Stimulated activated CD4-positive, alpha-beta T cell treated with anti-CD3 and anti-CD28 coated beads, Interleukin-15, amount 100 ng/mL, for 48 hours (primary cell): ENCODE data around the gene OR6C4.
"Not testable (repeated sequence)": the region's sequence is repeated elsewhere in the genome, so short reads cannot be mapped to it uniquely, and the experiment has no call there.

Experiments
- DNase-seq, 2 donors: peaks; one replicate each; pipeline ENCODE4 v3.0.0-alpha.2; 2020; ENCODE audit warnings: low read depth in 2 of 2

Gene OR6C4

DNA sequence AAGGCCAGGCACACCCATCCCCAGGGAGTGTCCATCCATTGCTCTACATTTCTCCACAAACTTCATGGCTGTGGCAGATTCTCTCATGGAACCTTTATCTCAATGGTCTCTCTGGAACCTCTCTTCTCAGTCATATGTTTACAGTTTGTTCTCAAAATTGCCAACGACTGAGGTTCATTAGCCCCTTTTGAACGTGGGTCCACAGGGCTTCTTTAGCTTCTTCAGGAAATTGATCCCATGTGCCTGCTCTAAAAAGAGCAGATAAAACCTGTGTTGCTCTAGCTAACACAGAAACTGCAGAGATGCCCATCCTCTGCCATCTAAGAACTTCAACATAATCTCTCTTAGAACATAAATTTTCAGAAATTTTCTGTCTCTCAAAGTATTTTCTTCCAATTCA is at the start of gene OR6C4:
Gene OR6C4, plus strand, starts transcription at position 301 of the 400 bp plus-strand sequence. CDS start 1,625 bp downstream, outside the sequence.
- no peak for DNase-seq

DNA sequence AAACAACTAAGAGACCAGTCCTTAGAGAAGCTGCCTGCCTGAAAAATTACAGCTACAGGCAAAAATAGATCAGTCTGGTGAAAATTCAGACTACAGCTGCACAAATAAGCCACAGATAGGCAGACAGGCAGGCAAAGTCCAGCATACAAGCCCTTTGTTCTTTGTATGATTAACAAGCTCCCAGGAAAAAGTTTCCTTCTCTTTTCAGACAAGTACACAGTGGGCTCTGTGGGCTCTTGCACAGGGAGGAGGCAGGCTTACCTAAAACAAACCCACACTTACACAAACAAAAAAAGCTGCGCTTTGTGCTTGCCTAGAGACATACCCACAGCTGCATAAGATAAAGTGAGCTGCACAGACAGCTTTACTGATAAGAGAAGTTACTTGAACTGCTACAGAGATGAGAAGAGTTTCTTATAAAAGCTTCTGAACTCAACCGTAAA is 49.6 kb upstream of the OR6C4 start:
- no peak for DNase-seq

DNA sequence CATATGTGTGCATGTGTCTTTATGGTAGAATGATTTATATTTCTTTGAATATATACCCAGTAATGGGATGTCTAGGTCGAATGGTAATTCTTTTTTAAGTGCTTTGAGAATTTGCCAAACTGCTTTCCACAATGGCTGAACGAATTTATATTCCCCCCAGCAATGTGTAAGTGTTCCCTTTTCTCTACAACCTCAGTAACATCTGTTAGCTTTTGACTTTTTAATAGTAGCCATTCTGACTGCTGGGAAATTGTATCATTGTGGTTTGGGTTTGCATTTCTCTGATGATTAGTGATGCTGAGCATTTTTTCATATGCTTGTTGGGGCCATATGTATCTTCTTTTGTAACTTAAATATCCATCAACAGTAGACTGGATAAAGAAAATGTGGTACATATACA is 47.8 kb upstream of the OR6C4 start:
- no peak for DNase-seq

DNA sequence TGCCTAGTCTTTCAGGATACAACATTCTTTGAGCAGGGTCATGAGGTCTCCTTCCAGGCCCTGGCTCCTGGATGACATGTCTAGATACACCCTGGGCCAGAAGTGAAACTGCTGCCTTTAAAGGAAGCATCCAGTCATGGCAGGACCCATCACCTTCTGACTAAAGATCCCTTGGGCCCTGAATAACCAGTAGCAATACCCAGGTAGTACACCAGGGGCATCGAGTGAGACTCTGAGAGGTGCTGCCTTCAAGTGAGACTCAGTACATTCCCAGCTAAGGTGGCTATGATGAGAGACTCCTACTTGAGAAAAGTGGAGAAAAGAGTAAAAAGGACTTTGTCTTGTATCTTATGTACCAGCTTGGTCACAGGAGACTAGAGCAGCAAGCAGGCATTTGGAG is 33.7 kb upstream of the OR6C4 start:
- no peak for DNase-seq

DNA sequence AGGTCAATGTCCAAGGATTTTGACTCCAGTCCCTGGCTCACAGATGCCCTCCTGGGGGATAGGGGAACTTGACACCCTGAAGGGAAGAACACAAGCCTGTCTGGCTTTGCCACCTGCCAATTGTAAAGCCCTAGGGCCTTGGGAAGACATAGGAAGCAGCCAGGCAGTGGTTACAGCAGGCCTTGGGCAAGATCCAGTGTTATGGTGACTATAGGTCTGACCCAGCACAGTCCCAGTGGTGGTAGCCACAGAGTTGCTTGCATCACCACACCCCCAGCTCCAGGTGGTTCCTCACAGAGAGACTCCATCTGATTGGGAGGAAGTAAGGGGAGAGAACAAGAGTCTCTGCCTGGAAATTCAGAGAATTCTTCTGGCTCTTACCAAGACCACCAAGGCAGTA is 33.0 kb upstream of the OR6C4 start:
- no peak for DNase-seq

DNA sequence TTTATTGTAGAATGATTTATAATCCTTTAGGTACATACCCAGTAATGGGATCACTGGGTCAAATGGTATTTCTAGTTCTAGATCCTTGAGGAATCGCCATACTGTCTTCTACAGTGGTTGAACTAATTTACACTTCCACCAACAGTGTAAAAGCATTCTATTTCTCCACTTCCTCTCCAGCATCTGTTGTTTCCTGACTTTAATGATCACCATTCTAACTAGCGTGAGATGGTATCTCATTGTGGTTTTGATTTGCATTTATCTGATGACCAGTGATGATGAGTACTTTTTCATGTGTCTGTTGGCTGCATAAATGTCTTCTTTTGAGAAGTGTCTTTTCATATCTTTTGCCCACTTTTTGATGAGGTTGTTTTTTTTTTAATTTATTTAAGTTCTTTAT is 1.2 kb upstream of the OR6C4 start:
- not testable (repeated sequence) for DNase-seq

DNA sequence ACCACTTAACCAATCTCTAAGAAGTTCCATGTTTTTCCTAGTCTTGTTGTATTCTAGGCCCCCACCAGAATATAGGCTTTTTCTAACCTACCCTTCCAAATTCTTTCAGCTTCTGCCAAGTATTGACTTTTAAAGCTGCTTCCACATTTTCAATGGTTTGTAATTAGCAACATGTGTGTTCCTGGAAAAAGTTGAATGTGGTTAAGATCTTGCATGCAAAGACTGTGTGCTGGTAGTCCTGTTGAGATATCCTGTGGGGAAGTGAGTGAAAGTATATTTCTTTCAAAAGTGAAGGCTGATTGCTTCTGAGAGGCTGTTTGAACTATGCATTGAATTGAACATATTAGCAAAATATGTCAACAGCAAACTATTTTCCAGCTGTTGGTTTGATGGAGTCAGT is 646 bp upstream of the OR6C4 start:
- no peak for DNase-seq

DNA sequence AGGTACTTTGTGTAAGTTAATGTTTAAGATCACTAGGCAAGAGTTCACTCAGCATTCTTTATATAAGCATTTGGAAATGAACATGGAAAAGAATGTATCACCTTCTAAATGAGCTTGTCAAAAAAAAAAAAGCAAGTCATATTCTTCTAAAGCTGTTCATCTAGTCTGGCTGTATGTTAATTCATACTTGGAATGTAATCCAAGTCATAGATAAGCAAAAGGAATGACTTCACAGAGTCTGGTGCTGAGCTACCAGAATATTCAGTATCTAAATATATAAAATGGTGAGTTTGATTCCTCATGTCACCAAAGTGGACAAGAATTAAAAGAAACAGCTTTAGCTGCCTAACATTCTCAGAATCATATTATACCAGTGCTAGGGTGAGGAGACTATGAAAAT is 4.9 kb downstream of the OR6C4 start:
- no peak for DNase-seq

DNA sequence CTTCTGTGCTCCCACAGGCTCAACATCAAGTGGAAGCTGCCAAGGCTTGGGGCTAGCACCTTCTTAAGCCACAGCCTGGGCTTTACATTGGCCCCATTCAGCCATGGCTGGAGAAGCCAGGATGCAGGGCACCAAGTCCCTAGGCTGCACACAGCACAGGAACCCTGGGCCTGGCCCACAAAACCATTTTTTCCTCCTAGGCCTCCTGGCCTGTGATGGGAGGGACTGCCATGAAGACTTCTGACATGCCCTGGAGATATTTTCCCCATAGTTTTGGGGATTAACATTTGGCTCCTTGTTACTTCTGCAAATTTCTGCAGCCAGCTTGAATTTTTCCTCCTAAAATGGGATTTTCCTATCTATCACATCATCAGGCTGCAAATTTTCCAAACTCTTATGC is 20.7 kb downstream of the OR6C4 start:
- DNase-seq, result not testable (repeated sequence)

DNA sequence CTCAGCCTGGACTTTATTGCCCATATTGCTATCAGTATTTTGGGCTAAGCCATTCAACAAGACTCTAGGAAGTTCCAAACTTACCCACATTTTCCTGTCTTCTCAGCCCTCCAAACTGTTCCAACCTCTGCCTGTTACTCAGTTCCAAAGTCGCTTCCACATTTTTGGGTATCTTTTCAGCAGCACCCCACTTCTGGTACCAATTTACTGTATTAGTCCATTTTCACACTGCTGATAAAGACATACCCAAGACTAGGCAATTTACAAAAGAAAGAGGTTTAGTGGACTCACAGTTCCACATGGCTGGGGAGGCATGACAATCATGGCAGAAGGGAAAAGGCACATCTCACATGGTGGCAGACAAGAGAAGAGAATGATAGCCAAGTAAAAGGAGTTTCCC is 21.3 kb downstream of the OR6C4 start:
- DNase-seq, result not testable (repeated sequence)

DNA sequence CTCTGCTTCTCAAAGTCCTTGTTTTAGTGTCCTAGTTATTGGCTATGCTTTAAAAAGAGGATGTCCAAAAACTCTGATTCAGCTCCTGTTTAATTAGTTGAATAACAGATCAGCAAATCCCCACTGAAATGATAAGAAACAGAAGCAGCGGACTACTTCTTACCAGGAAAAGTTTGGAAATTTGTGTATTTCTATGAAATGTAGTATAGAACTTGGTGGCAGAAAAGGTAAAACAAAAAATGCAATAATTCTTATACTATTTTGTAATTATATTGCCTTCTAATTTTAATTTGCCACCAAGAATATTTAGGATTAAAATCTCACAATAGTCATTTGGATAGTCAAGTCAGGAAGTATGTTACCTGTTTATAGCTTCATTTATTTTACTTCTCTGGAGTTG is 22.8 kb downstream of the OR6C4 start, which contains the start of gene OR2AP1:
Gene OR2AP1, plus strand, starts transcription at position 301 of the 400 bp plus-strand sequence. CDS start 1,947 bp downstream, outside the sequence.
- no peak for DNase-seq

DNA sequence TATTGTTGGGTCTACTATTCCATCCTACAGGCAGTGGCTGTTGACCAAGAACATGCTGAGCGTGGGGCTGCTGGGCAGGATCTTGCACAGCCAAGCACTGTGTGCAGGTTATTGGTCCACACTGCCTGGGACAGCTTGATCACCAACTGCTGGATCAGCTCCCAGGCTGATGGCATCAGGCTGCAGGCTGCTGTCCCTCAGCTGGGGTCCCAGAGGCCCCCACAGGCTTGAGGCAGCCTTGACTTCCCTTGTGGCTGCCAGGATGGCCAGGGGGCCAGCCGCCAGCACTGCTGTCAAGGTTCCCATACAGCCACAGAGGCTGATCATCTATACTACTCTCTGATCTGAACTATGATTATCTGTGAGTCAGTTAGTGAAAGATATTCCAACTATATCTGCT is 32.7 kb downstream of the OR6C4 start:
- no peak for DNase-seq

DNA sequence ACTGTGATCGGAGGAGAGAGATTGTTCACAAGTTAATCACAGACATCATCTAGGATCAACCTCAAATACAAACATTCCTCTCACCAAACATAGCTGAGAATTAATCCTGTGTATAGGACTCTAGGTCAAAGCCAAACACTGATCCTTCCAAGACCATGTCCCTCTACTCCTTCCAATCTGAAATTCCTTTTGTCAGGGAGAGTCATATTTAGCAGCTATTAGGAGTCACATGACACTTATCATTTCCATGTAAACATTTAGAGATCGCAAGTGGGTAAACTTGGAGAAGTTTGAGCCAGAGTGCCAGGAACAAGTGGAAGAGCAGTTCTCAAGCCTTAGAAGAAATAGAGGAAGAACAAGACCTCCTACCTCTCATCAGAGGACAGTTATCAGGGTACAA is 36.4 kb downstream of the OR6C4 start:
- DNase-seq, result no peak

DNA sequence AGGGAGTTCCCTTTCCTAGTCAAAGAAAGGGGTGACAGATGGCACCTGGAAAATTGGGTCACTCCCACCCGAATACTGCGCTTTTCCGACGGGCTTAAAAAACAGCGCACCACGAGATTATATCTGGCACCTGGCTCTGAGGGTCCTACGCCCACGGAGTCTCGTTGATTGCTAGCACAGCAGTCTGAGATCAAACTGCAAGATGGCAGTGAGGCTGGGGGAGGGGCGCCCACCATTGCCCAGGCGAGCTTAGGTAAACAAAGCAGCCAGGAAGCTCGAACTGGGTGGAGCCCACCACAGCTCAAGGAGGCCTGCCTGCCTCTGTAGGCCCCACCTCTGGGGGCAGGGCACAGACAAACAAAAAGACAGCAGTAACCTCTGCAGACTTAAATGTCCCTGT is 40.8 kb downstream of the OR6C4 start:
- not testable (repeated sequence) for DNase-seq
